Gastroesophageal sphincter (tissue), 3 donors: ENCODE data around the gene VEGFA.

Source experiments
- POLR2A ChIP-seq, 2 donors: fragments of 450-650 bp; IDR thresholded peaks; one replicate each; pipeline ENCODE4 v1.6.1; 2017; ENCODE audit warnings: antibody characterized with exemption in 2 of 2, mild to moderate bottlenecking in 2 of 2, moderate library complexity in 1 of 2
- TF ChIP-seq, protein P1 (sequence below), 4 experiments: fragments of 200-600 bp in 2 of 4; fragments of 450-650 bp in 2 of 4; sonication (generic) in 1 of 4; IDR thresholded peaks; one replicate each; pipeline ENCODE4 v1.5.1; 2017 to 2019; ENCODE audit warnings: antibody characterized with exemption in 4 of 4, mild to moderate bottlenecking in 2 of 4, moderate library complexity in 2 of 4

- no peak for TF ChIP-seq POLR2A (IDR thresholded peaks at IDR 0.05)
- TF ChIP-seq, protein P1, sequence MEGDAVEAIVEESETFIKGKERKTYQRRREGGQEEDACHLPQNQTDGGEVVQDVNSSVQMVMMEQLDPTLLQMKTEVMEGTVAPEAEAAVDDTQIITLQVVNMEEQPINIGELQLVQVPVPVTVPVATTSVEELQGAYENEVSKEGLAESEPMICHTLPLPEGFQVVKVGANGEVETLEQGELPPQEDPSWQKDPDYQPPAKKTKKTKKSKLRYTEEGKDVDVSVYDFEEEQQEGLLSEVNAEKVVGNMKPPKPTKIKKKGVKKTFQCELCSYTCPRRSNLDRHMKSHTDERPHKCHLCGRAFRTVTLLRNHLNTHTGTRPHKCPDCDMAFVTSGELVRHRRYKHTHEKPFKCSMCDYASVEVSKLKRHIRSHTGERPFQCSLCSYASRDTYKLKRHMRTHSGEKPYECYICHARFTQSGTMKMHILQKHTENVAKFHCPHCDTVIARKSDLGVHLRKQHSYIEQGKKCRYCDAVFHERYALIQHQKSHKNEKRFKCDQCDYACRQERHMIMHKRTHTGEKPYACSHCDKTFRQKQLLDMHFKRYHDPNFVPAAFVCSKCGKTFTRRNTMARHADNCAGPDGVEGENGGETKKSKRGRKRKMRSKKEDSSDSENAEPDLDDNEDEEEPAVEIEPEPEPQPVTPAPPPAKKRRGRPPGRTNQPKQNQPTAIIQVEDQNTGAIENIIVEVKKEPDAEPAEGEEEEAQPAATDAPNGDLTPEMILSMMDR (IDR thresholded peaks at IDR 0.05) = no peak
Observed at GRCh38 chr6:43785220-43785752, 15.3 kb downstream of the VEGFA start.
